NCI-H2227 (cell line): ENCODE data around the gene MIGA2.

Experiments used
- DNase-seq: peaks from one replicate; lab custom pipeline; 2025; ENCODE audit not compliant: unreplicated experiment; lab: John Stamatoyannopoulos, UW

The MIGA2 gene

DNA sequence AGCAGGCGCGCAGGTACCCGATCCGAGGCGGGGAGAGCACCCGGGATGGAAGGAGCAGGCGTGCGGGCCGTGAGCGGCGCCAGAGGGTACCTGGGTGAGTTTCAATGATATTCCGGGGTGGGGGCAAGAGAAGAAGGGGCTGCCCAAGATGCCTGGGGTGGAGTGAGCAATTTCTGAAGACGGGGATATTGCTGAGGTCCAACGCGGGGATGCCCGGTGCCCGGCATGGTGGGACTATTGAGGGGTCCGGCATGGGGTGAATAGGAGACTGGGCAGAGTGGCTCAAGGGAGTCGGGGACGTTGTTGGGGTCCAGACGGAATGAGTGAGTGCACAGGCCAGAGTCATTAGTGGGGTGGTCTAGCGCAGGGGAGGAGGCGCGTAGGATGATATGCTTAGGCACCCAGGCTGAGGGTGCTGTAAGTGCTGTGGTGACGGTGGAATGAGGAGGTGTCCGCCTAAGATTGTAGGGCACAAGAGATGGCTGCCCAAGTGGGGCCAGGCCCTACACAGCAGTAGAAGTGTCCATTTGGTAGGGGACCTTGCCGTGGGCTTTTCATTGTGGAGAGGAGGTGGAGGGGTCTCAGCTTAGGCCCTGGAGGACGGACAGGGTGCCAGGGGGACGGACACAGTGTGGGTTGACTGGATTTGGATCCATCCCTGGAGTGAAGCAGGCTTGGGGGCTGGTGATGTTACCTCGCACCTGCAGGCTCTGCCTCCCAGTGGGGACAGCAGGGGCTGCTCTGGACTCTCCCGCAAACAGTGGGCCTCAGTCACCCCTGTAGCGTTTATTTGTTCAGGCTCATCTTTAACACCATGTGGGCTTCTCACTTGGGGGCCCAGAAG is 719 bp downstream of the MIGA2 start:
- DNase-seq: no peak

DNA sequence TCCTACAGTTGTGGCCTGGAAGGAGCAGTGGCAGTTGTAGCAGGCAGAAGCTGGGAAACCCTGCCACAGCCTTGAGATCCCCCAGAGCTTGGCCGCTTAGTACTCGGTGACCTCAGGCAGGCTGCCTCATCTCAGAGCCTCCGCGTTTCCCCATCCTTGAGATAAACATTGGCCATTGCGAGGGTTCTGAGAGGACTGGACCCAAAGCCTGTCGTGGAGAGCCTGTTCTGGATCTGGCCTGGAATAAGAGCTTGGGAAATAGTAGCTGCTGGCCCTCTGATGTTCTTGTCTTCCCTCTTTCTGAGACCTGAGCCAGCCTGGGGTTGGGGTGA is 1.3 kb downstream of the MIGA2 start:
- no peak for DNase-seq

DNA sequence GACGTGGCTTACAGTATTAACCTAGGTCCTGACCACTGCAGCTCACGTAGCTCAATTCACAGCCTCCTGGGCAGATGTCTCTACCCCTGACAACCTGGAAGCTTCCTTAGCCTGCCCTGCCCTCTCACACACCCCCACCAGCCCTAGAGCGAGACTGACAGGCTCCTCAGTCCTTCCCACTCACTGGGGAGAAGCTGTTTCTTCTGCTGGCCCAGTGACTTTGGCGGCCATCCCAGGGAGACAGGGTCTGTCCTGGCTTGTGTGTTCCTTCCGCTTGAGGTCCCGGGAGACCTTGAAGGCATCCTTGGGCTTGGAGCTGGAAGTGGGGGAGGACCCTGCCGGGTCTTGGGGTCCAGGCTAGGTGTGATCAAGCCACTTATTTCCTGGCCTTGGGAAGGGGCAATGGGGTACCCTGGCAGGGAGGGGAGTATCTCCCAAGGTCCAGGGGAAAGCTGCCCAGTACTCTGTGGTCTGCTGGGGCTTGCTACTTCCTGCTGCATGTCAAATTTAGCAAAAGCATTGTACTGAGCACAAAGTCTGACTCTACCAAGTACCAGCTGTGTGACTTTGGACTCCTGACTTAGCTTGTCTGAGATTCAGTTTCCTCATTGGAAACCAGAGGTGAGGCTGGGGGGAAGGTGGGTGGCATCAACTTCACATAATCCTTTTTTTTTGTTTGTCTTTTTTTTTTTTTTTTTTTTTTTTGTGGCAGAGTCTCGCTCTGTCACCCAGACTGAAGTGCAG is 1.9 kb downstream of the MIGA2 start:
- no peak for DNase-seq

DNA sequence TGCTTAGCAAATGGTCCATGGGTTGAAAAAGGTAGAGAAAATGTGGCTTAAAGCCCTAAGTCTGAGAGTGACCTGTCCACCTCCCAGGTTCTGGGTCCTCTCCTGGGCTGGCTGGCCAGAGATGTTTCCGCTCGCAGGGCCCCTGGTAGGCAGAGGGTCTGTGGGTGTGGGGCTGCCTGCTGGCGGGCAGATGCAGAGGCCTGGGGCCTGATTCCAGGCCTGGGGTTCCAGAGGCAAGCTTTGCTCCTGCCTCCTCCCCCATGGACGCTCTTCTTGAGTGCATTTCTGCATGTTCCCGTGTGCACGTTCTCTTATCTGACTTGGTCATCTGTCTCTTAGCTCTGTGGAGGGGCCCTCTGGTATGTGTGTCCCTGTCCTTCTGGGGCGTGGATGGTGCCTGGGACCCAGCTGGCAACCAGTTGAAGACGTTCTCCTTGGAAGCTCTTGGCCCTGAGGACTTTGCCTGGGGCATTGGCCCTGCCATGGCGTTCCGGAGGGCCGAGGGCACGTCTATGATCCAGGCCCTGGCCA is 3.8 kb downstream of the MIGA2 start:
- no peak for DNase-seq

DNA sequence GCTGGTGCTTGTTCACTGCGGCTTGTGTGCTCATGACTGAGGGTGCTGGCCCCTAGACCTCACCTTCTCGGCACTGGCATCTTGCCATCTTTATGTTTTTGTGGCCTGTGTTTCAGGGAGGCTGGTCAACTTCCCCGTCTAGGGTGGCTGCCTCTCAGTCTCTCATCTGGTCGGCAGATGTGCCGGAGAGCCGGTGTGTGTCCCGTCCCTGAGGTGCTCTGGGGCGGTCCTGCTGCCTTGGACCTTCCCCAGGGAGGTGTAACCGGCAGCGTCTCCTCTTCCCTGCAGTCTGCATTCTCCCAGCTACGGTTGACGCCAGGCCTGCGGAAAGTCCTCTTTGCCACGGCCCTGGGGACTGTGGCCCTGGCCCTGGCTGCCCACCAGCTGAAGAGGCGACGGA is 5.6 kb downstream of the MIGA2 start:
- no peak for DNase-seq

DNA sequence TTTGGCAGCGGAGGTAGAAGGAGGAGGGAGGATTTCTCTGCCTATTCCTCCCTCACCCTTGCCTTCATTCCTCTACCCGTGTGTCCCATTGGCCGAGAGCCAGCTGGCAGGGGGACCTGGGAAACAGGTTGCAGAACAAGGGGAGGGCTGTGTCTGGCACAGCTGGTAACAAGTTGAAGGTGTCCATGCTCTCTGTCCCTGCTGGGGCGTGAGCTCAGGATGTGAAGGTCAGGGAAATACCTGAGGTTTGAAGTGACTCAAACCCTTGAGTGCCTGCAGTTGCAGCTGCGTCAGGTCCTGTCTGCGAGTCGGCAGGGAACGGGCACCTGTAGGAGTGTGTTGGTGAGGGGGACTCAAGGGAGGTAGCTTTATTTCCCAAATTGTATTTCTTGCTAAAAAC is 16.2 kb downstream of the MIGA2 start:
- DNase-seq: no peak

DNA sequence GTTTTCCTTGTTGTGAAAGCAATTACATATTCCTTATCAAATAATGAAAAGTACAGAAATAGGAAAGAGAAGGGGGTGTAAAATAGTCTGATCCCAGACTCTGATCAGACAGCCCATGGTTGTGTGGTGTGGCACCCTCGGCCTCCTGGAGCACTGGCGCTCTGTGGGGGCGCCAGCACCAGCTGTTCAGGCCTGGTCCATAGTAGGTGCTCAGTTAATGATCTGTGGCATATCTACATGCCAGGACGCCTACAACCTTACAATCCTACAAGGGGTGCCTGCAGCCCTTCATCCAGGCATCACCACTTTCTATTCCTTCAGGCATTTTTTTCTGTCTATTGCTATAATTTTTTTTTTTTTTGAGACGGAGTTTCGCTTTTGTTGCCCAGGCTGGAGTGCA is 16.6 kb downstream of the MIGA2 start:
- no peak for DNase-seq

DNA sequence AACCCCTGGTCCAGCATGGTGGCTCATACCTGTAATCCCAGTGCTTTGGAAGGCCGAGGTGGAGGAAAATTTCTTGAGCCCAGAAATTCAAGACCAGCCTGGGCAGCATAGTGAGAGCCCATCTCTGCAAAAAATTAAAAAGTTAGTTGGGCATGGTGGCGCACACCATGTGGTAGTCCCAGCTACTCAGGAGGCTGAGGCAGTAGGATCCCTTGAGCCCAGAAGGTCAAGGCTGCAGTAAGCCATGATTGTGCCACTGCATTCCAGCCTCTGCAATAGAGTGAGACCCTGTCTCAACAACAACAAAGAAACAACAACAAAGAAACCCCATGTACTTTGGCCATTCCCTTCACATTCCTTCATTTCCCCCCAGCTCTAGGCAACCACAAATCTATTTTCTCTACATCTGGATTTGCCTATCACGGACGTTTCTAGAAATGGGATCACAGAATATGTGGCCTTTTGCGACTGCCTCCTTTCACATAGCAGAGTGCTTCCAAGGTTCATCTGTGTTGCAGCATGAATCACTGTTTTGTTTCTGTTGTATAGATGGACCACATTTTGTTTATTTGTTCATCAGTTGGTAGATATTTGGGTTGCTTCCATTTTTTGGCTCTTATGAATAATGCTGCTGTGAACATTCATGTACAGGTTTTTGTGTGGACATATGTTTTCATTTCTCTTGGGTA is 17.9 kb downstream of the MIGA2 start:
- no peak for DNase-seq

DNA sequence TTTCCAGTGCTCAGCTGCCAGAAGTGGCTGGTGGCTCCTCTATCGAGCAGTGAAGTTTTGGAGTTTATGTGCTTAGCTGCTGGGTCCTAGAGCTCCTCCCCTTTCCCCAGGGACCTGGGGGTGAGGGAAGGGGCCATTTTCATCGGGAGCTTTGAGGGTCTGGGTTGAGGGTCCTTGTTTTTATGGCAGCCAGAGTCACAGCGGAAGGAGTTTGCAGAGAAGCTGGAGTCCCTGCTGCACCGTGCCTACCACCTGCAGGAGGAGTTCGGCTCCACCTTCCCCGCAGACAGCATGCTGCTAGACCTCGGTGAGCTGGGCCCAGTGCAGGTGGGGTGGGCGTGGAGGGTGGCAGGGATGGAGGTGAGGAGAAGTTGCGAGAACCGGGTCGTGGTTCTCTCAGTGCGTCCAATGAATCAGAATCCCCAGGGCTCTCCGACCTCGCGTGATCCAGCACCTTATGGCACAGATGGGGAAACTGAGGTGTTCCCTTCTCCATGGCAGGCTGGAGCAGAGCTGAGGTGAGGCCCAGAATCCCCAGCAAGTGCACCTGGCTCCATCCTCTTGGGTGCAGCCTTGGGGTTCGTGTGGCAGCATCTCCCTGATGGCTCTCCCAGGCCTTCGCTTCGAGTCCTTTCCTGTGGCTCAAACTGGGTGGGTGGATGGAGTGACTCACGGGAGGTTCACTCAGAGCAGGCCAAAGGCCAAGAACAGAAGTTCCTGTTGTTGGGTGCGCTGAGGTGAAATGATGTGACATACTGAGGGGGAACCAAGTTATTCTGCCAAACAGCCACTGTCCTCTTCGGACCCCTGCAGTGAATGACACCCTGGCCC is 22.8 kb downstream of the MIGA2 start:
- no peak for DNase-seq

DNA sequence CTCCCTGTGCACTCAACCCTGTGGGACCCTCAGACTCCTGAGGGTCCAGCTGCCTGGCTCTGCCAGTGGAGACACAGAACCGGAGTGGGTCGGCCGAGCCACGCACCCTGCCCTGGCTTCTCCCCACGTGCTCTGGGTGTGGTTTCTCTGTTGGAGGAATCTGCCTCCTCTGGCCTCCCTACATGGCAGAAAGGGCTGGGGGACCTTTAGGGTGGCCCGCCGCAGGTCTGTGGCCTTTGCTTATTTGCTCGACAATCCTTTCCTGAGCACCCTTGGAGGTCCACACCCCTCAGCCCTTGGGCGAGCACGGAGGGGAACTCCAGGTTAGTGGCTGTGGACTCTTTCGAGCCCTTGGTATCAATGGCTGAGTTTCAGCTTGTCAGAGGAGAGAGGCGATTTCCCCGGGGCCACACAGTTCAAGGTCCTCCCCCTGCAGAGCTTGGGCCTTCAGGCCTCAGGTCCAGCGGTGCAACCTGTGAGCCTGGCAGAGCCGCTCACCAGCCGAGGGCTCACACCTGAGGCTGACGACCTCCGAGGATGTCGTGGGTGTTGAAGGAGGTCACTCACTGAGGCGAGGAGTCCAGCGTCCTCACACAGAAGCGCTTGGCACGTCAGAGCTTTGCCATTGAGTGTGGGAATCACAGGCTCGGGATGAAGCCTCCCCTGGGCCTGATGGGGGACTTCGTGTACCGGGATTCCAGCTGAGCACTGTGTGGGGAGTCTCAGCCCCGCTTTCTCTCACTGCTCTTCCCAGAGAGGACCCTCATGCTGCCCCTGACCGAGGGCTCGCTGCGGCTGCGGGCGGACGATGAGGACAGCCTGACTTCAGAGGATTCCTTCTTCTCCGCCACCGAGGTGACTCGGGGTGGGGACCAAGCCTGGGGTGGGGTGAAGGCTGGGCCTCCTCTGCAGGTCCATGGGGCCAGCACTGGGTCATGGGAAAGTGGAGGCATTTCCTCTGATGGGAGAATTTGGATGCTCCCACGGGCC is 23.7 kb downstream of the MIGA2 start:
- DNase-seq: no peak

DNA sequence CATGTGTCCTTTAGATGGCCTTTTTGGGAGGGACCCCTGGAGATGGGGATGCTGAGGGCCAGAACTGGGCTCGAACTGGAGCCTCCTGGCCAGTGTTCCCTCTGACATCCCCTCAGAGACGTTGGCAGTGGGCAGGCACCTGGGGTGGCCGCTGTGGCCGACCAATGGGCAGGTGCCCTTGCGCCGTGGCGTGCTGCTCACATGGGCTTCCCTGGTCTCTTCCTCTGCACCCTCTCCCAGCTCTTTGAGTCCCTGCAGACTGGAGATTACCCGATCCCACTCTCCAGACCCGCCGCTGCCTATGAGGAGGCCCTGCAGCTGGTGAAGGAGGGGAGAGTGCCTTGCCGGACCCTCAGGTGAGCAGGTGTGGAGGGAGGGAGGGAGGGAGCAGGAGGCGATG is 24.6 kb downstream of the MIGA2 start:
- no peak for DNase-seq

DNA sequence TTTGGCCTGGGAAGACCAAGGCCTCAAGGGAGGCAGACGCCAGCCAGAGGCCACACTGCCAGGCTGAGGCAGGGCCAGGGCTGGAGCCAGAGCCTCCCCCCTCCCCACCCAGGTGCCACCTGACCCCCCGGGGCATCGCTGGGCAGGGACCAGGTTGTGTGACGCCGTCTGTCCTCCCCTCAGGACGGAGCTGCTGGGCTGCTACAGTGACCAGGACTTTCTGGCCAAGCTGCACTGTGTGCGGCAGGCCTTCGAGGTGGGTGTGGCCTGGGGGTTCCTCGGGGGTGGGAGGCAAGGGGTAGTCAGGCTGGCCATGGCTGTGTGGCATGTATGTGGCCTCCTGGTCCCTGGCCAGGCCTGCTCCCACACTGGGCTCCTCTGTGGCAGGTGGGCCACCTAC is 26.6 kb downstream of the MIGA2 start:
- DNase-seq: no peak

DNA sequence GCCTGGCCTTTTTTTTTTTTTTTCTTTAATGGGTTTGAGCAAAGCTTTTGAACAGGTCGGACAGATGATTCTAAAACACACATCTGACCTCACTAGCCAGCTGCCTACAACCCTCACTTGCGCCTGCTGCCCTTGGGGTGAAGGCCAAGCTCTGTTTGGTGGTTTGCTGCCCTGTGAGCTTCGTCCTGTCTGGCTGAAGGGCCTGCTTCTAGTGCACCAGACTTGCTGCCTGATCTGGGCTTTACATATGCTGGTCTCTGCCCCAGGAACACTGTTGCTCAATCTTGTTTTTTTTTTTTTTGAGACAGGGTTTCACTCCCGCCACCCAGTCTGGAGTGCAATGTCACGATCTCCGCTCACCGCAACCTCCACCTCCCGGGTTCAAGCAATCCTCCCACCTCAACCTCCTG is 28.1 kb downstream of the MIGA2 start:
- no peak for DNase-seq

DNA sequence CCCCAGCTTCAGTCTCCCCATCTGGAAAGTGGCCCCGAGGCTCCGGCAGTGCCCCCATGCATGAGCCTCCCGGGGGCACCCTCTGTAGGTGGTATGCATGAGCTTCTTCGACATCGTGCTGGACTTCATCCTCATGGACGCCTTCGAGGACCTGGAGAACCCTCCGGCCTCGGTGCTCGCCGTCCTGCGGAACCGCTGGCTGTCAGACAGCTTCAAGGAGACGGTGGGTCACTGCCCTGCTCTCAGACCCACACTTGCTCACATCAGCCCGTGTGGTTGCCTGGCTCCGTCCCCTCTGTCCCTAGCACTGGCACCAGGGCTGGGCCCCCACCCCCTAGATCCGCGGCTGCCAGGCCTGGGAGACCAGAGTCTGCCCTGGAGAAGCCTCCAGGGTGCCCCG is 31.7 kb downstream of the MIGA2 start:
- DNase-seq: no peak

DNA sequence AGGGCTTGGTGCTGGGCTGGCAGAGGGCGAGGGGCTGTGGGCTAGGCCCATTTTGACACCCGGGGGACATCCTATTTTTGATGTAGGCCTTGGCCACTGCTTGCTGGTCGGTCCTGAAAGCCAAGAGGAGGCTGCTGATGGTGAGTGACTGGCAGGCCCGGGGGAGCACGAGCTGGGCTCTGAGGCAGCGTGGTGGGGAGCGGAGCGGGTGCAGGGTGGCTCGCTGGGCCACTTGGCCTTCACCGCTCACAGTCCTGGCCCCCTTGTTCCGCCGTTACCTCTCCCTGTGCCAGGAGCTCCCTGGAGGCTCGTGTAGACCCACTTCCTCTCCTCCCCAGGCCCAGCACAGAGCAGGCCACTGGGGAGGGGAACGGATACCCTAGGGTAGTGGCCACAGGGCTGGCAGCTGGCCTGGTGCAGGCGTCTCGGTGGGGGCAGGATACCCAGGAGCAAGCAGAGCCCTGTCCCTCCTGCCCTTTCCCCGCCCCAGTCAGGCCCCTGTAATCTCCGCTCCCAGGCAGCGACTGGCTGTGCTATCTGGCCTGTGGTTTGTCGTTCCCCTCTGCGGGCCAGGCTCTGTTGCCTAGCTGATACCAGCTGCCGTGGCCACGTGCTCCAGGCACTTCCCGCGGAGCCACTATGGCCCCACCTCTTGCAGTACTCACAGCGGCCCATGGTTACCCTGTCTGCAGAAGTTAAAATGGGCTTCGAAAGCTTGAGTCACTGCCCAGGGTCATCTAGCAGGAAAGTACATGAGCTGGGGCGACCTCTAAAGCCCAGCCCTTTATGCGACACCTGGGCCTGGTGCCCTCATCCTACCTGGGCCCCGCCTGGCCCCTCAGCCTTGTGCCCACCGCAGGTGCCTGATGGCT is 32.8 kb downstream of the MIGA2 start:
- no peak for DNase-seq

DNA sequence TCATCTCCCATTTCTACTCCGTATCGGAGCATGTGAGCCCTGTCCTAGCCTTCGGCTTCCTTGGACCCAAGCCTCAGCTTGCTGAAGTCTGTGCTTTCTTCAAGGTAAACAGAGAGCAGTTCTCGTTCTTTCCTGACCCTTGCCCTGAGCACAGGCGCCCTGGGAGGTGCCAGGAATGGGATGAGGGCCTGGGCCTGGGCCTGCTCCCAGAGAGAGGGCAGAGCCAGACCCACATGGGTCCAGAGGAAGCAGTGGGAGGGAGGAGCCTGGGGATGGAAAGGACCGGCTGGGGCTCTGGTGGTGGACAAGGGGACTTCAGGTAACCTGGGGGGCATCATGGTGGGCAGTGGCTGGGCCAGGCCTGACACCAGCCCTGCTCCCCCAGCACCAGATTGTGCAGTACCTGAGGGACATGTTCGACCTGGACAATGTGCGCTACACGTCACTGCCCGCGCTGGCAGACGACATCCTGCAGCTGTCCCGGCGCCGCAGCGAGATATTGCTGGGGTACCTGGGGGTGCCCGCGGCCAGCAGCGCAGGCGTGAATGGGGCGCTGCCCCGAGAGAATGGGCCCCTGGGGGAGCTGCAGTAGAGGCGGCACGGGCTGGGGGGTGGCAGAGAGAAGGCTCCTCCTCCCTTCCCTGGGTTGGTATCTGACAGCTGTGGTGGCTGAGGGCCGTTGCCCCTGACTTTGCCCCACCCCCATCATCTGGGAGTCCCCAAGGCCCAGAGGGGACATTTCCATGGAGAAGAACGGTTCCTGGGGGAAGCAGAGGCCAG is 33.6 kb downstream of the MIGA2 start:
- no peak for DNase-seq

DNA sequence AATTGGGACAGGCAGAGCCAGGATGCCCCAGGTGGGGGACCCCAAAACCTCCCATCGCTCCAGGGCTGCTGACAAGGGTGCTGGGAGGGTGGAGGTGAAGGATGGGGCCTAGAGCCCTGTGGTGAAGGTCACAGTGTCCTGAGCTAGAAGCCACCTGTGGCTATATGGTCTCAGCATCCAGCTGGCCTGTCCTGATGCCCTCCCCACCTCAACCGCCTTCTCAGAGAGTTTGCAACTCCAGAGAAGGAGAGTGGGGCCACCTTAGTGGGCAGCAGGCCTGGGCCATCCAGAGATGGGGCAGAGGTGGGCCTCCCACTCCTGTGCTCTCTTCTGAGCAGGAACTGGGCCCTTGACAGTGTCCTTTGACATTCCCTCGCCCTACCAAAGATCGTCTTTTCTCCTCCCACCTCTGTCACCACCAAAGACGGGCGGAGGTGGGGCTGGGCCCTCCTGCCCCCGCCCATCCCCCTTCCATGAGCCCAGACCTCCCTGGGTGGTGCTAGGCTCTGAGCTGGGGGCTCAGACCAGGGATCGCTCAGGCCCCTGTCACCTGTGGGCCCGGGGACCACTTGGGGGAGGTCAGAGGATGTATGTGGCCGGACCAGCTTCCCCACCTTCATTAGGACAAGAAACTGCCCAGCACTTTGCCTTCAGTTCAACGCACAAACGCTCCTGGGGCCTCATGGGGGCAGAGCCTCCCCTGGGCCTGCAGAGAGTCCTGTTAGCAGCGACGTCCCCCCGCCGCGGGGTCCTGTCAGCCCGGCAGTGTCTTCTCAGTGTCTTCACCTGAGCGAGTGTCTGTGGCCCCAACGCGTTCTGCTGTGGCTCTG is 34.5 kb downstream of the MIGA2 start:
- DNase-seq: no peak
